Mucosa of descending colon (tissue), 3 donors: ENCODE measurements around the gene PTGER2. TPM values are rescaled to one million over a fixed set of nuclear protein-coding genes. Genes with fewer than 3 reads are reported as not detected.

Experiments used
- ATAC-seq: fragments of 200-7000 bp; cut with Tn5 transposase; one replicate; pipeline ENCODE4 v1.9.1; 2020; ENCODE audit warnings: mild to moderate bottlenecking, moderate library complexity
- DNase-seq, 3 donors: peaks; one replicate each; pipeline ENCODE4 v3.0.0-alpha.2; 2020
- H3K36me3 ChIP-seq: fragments of 200-600 bp; one replicate; pipeline ENCODE4 v1.8.0; 2021; ENCODE audit warnings: low read depth, mild to moderate bottlenecking
- H3K4me1 ChIP-seq: fragments of 200-600 bp; one replicate; pipeline ENCODE4 v1.8.0; 2021; ENCODE audit warnings: low read depth, mild to moderate bottlenecking
- H3K4me3 ChIP-seq: fragments of 200-600 bp; one replicate; pipeline ENCODE4 v1.8.0; 2021; ENCODE audit warnings: mild to moderate bottlenecking
- H3K9me3 ChIP-seq: fragments of 200-600 bp; one replicate; pipeline ENCODE4 v1.8.0; 2021; ENCODE audit warnings: mild to moderate bottlenecking
- CTCF ChIP-seq: fragments of 200-600 bp; IDR thresholded peaks from one replicate; pipeline ENCODE4 v1.8.0; 2022; ENCODE audit warnings: antibody characterized with exemption, mild to moderate bottlenecking
- intact Hi-C, 2 donors: fragments of 100-400 bp; cut with DNase I in 1 of 2; cut with micrococcal nuclease in 1 of 2; formaldehyde crosslinking; loops; one replicate each; pipeline versions ENCODE4 v1.11.0 to v1.11.1; 2022; cut with DNase I, micrococcal nuclease
- total RNA-seq, 3 donors: library from RNA; stranded (reverse); fragmentation: NEBNext Ultra II Directional in 2 of 3; extraction: Animal tissue kit (Norgen Biotek cat#: 25700) in 2 of 3; gene quantifications; one replicate each; pipeline versions ENCODE4 v1.2.1 to v1.2.4, GENCODE V29; 2021 to 2023
- donor health status: DM: no; HTN: no; CAD: no; lungs with moderate emphysema.
- donor health status: DM: no; HTN: no; CAD: no.
- donor health status: DM: no; HTN: yes; CAD: no.

PTGER2 gene
- total RNA-seq, 3 donors from 2014 or later: 3.2 to 8.1 (median 4.1) TPM

GRCh38 chr14:52370406-52370935 is 56.4 kb downstream of the PTGER2 start:
- no peak for DNase-seq
- no peak for TF ChIP-seq CTCF
- Histone ChIP-seq H3K9me3 (no peaks in the 10 kb centered on the region), H3K36me3 (no peaks in the 10 kb centered on the region), H3K4me1 (no peaks in the 10 kb centered on the region), H3K4me3 (no peak overlapping the region)
- ATAC-seq: no peak
- intact Hi-C loops: no loop called here

GRCh38 chr14:52377940-52378339 is 63.8 kb downstream of the PTGER2 start:
- intact Hi-C loops: no loop called here
- DNase-seq (no peak), ATAC-seq (no peak)
- no peak for TF ChIP-seq CTCF
- no peaks in the 10 kb centered on the region for H3K4me1 ChIP-seq
- H3K9me3 ChIP-seq: no peaks in the 10 kb centered on the region
- H3K4me3 ChIP-seq: no peak overlapping the region
- no peaks in the 10 kb centered on the region for H3K36me3 ChIP-seq

Other genes starting within 250 kb of the PTGER2 start
- 10 to 100 TPM; 21.7 to 32.5 (median 28.8) TPM for gene NID2, start 245.3 kb upstream of the PTGER2 start, total RNA-seq
- gene PTGDR, start 46.6 kb upstream of the PTGER2 start, total RNA-seq: 10 to 100 TPM in 2 of 3 donors, 1 to 10 TPM in 1; 10.0 to 23.7 (median 20.9) TPM
- gene TXNDC16, start 238.2 kb downstream of the PTGER2 start, total RNA-seq: 10 to 100 TPM in 1 of 3 donors, 1 to 10 TPM in 2; 8.6 to 10.3 (median 9.7) TPM
- under 1 TPM; 0.43 to 0.82 (median 0.51) TPM for gene GPR137C, start 238.5 kb downstream of the PTGER2 start, total RNA-seq